GM19372 (cell line): ENCODE results near the gene LRRN3.
"Not testable (repeated sequence)": the region's sequence is repeated elsewhere in the genome, so short reads cannot be mapped to it uniquely, and the experiment has no call there.

Experiments used
- ATAC-seq: cut with Tn5 transposase; IDR thresholded peaks from one replicate; pipeline ENCODE4 v1.9.1; 2021; ENCODE audit warnings: mild to moderate bottlenecking, low read depth, moderate library complexity; ENCODE audit not compliant: unreplicated experiment

LRRN3 gene

GRCh38 chr7:111090846-111091245, at the start of gene LRRN3:
TSS of gene LRRN3 (plus strand) at chr7:111091127. CDS start at chr7:111122773, 31,646 bp downstream.
- ATAC-seq = no peak

GRCh38 chr7:111041577-111041976, 49.4 kb upstream of the LRRN3 start:
- no peak for ATAC-seq

GRCh38 chr7:111042842-111043241, 48.1 kb upstream of the LRRN3 start:
- no peak for ATAC-seq

- peak; percentile 81 for ATAC-seq
These were observed 47.4 kb upstream of the LRRN3 start for GRCh38 chr7:111043561-111043960.

GRCh38 chr7:111045449-111045848, 45.5 kb upstream of the LRRN3 start:
- ATAC-seq = no peak

GRCh38 chr7:111047595-111047994, 43.3 kb upstream of the LRRN3 start:
- no peak for ATAC-seq

GRCh38 chr7:111049971-111050680, 40.8 kb upstream of the LRRN3 start:
- no peak for ATAC-seq

GRCh38 chr7:111050875-111051416, 40.0 kb upstream of the LRRN3 start:
- no peak for ATAC-seq

- no peak for ATAC-seq
These were observed 39.1 kb upstream of the LRRN3 start for GRCh38 chr7:111051832-111052231.

- ATAC-seq = no peak
These were observed 37.9 kb upstream of the LRRN3 start for GRCh38 chr7:111053035-111053434.

GRCh38 chr7:111056371-111056770, 34.6 kb upstream of the LRRN3 start:
- ATAC-seq = no peak

GRCh38 chr7:111057066-111057465, 33.9 kb upstream of the LRRN3 start:
- ATAC-seq = no peak

GRCh38 chr7:111059833-111060232, 31.1 kb upstream of the LRRN3 start:
- ATAC-seq = no peak

- no peak for ATAC-seq
These were observed 27.8 kb upstream of the LRRN3 start for GRCh38 chr7:111063166-111063565.

- no peak for ATAC-seq
These were observed 23.7 kb upstream of the LRRN3 start for GRCh38 chr7:111067251-111067650.

- ATAC-seq = no peak
These were observed 23.2 kb upstream of the LRRN3 start for GRCh38 chr7:111067682-111068081.

- no peak for ATAC-seq
These were observed 22.3 kb upstream of the LRRN3 start for GRCh38 chr7:111068618-111069017.

GRCh38 chr7:111071556-111071955, 19.4 kb upstream of the LRRN3 start:
- no peak for ATAC-seq

GRCh38 chr7:111072658-111073057, 18.3 kb upstream of the LRRN3 start:
- not testable (repeated sequence) for ATAC-seq

GRCh38 chr7:111074071-111074747, 16.7 kb upstream of the LRRN3 start:
- ATAC-seq = no peak

GRCh38 chr7:111074748-111075146, 16.2 kb upstream of the LRRN3 start:
- no peak for ATAC-seq

GRCh38 chr7:111075498-111075897, 15.4 kb upstream of the LRRN3 start:
- no peak for ATAC-seq
